HepG2 (cell line): ENCODE data around the gene OVOL2. TPM values are rescaled to one million over a fixed set of nuclear protein-coding genes. Genes with fewer than 3 reads are reported as not detected.

Source experiments
- ATAC-seq: fragments of 200-7000 bp; cut with Tn5 transposase; 3 replicates; pipeline ENCODE4 v1.9.1; 2020; ENCODE audit warnings: mild to moderate bottlenecking, moderate library complexity
- BruUV-seq: library from RNA; stranded (reverse); fragments of 400-500 nt; replicated peaks from 2 replicates; lab custom pipeline; 2021; lab: Mats Ljungman, UMichigan
- CTCF ChIA-PET: fragments of 300-600 bp; formaldehyde crosslinking; extraction: SDS; loops from one replicate; lab custom pipeline; 2021; ENCODE audit warnings: low total read pairs, inconsistent platforms, low intra/inter-chr PET ratio; lab: Yijun Ruan, JAX
- POLR2A ChIA-PET: fragments of 350-600 bp; sonication (Branson Sonifier 250); formaldehyde crosslinking; loops from one replicate; lab custom pipeline; 2020; ENCODE audit warnings: antibody characterized with exemption, inconsistent platforms; lab: Yijun Ruan, JAX
- DNase-seq: peaks from one replicate; pipeline ENCODE4 v3.0.0-alpha.2; 2015; ENCODE audit warnings: low spot score
- FAIRE-seq: peaks from 3 replicates; lab custom pipeline; 2011; peaks lifted over from hg19 to GRCh38; lab: Jason Lieb, UNC
- H2AFZ ChIP-seq: one replicate; pipeline ENCODE4 v1.6.1; 2011; ENCODE audit warnings: low read length, inconsistent platforms
- H3K27ac ChIP-seq: fragments of 300-600 bp; 3 replicates; pipeline ENCODE4 v1.8.0; 2011; ENCODE audit warnings: mixed run types, mild to moderate bottlenecking, mixed read lengths, low read length, inconsistent platforms; ENCODE audit not compliant: insufficient read depth; ENCODE audit errors: extremely low read length
- H3K27me3 ChIP-seq, 2 experiments: fragments of 200-600 bp in 1 of 2; 2 replicates in 1 of 2; 3 replicates in 1 of 2; pipeline versions ENCODE4 v1.6.0 to v1.8.0; 2011; ENCODE audit warnings: low read length in 2 of 2, mild to moderate bottlenecking in 2 of 2, moderate library complexity in 2 of 2, inconsistent platforms in 1 of 2; ENCODE audit not compliant: insufficient read depth in 2 of 2, control insufficient read depth in 1 of 2
- H3K36me3 ChIP-seq, 2 experiments: fragments of 200-600 bp in 1 of 2; replicated peaks in 1 of 2; 2 replicates in 1 of 2; 3 replicates in 1 of 2; pipeline versions ENCODE4 v1.5.1 to v1.8.0; 2011; ENCODE audit warnings: low read length in 2 of 2, inconsistent platforms in 1 of 2; ENCODE audit not compliant: insufficient read depth in 2 of 2, control insufficient read depth in 1 of 2
- H3K4me1 ChIP-seq: 2 replicates; pipeline ENCODE4 v1.5.1; 2012; ENCODE audit warnings: low read length, inconsistent platforms; ENCODE audit not compliant: insufficient read depth
- H3K4me2 ChIP-seq: 2 replicates; pipeline ENCODE4 v1.6.0; 2011; ENCODE audit warnings: low read depth, low read length, inconsistent platforms
- H3K4me3 ChIP-seq, 3 experiments: fragments of 200-600 bp in 1 of 3; sonication (generic), shearing (Covaris generic) in 1 of 3; replicated peaks in 1 of 3; 2 replicates each; pipeline ENCODE4 v1.5.1; 2011 to 2016; ENCODE audit warnings: low read length in 3 of 3, inconsistent platforms in 2 of 3, low read depth in 2 of 3, mild to moderate bottlenecking in 2 of 3, control low read depth in 1 of 3, mixed read lengths in 1 of 3; ENCODE audit not compliant: insufficient read depth in 1 of 3
- H3K79me2 ChIP-seq: one replicate; pipeline ENCODE4 v1.6.1; 2011; ENCODE audit warnings: low read length, inconsistent platforms; ENCODE audit not compliant: insufficient read depth
- H3K9ac ChIP-seq: 2 replicates; pipeline ENCODE4 v1.6.0; 2011; ENCODE audit warnings: mild to moderate bottlenecking, low read depth, low read length, inconsistent platforms; ENCODE audit not compliant: insufficient read depth
- H3K9me3 ChIP-seq: 2 replicates; pipeline ENCODE4 v1.5.1; 2012; ENCODE audit warnings: mild to moderate bottlenecking, low read length
- H4K20me1 ChIP-seq: 2 replicates; pipeline ENCODE4 v1.6.0; 2011; ENCODE audit warnings: inconsistent platforms, mild to moderate bottlenecking, low read length, moderate library complexity; ENCODE audit not compliant: insufficient read depth
- ARHGAP35 ChIP-seq: sonication (generic); formaldehyde crosslinking; IDR thresholded peaks from 2 replicates; pipeline ENCODE4 v1.9.0; 2022; ENCODE audit warnings: mild to moderate bottlenecking, inconsistent platforms, moderate library complexity, missing genetic modification reagents, borderline replicate concordance
- ATM ChIP-seq: fragments of 450-650 bp; IDR thresholded peaks from 2 replicates; pipeline ENCODE4 v1.7.1; 2017; ENCODE audit warnings: mild to moderate bottlenecking, borderline replicate concordance
- CCAR2 ChIP-seq: fragments of 200-400 bp; formaldehyde crosslinking; optimal IDR thresholded peaks from 2 replicates; pipeline ENCODE3; 2018; ENCODE audit warnings: low read depth, mild to moderate bottlenecking, low read length, moderate library complexity
- CREM ChIP-seq, 2 experiments: sonication (generic) in 1 of 2; formaldehyde crosslinking in 1 of 2; IDR thresholded peaks; 2 replicates each; pipeline versions ENCODE4 v1.4.0 to v1.6.1; 2016 to 2020; ENCODE audit warnings: antibody characterized with exemption in 1 of 2, mild to moderate bottlenecking in 1 of 2, missing genetic modification reagents in 1 of 2
- GTF2F1 ChIP-seq: fragments of 150-350 bp; IDR thresholded peaks from 2 replicates; pipeline ENCODE4 v1.6.1; 2014; ENCODE audit warnings: low read length
- MLXIP ChIP-seq: sonication (generic); formaldehyde crosslinking; IDR thresholded peaks from 2 replicates; pipeline ENCODE4 v1.9.0; 2021; ENCODE audit warnings: missing genetic modification reagents, borderline replicate concordance
- RFX1 ChIP-seq: fragments of 450-650 bp; IDR thresholded peaks from 2 replicates; pipeline ENCODE4 v1.6.1; 2017
- TBP ChIP-seq: sonication (generic); formaldehyde crosslinking; IDR thresholded peaks from 2 replicates; pipeline ENCODE4 v1.5.0; 2020; ENCODE audit warnings: missing genetic modification reagents
- ZBTB7A ChIP-seq: sonication (generic); formaldehyde crosslinking; IDR thresholded peaks from 2 replicates; pipeline ENCODE4 v1.8.0; 2022; ENCODE audit warnings: mild to moderate bottlenecking, missing genetic modification reagents
- WGBS: methylation state at CpG from one replicate; pipeline ENCODE4 v1.1.6; 2017; ENCODE audit warnings: low lambda C conversion rate; 5-methylcytosine and 5-hydroxymethylcytosine counted together
- in situ Hi-C: cut with HindIII; loops from 2 replicates; pipeline ENCODE4 v1.10.0; 2017; ENCODE audit warnings: low pct_unique_long_range_greater_than_20kb; ENCODE audit not compliant: extremely low pct_ligation_motif_present
- intact Hi-C: fragments of 100-400 bp; cut with micrococcal nuclease; formaldehyde crosslinking; loops from one replicate; pipeline ENCODE4 v1.10.0; 2022; ENCODE audit not compliant: unreplicated experiment
- polyA plus RNA-seq, 8 experiments: library from polyadenylated mRNA; depleted of rRNA in 3 of 8; stranded (reverse) in 7 of 8; unstranded in 1 of 8; fragments of >200 nt; fragmentation: Illumina TruSeq in 4 of 8; extraction: Trizol in 4 of 8; gene quantifications; 2 replicates each; pipeline versions ENCODE4 v1.2.1 to v1.2.3, GENCODE V29; 2011 to 2016; ENCODE audit warnings: low read depth in 4 of 8, missing spikeins in 1 of 8, mixed read lengths in 1 of 8; ENCODE audit not compliant: insufficient read depth in 1 of 8
- total RNA-seq, 5 experiments: library from RNA; depleted of rRNA; stranded (reverse); fragments of >200 nt; fragmentation: Illumina TruSeq; extraction: Trizol; gene quantifications; 2 replicates each; pipeline ENCODE4 v1.2.3, GENCODE V29; 2016; ENCODE audit warnings: low read depth in 1 of 5

Gene OVOL2
- total and polyA plus RNA-seq, 2 of the 13 experiments (the other 11 are each of a cell fraction or from before 2014, with no cell fraction given), result 0.20 to 0.31 TPM

GRCh38 chr20:17993546-17993945, 64.2 kb downstream of the OVOL2 start:
- 96% methylated on average over 3 of the region's 3 CpGs for WGBS
- ChIA-PET CTCF (no interaction called here), POLR2A (no interaction called here)
- H3K27me3 ChIP-seq, result peaks cover 2 to 10% of the 10 kb centered on the region in 2 experiments; a peak in 1 of 5 replicates
- FAIRE-seq (no peak), ATAC-seq (no peak)
- no peak overlapping the region for H2AFZ ChIP-seq
- no peak overlapping the region for H3K27ac ChIP-seq
- H3K9ac ChIP-seq, result no peak overlapping the region
- no peak overlapping the region for H3K4me3 ChIP-seq
- H4K20me1 ChIP-seq, result no peaks in the 10 kb centered on the region
- in situ Hi-C loops, result no loop called here
- H3K79me2 ChIP-seq, result peaks cover 3% of the 10 kb centered on the region
- H3K4me2 ChIP-seq, result no peak overlapping the region
- peaks cover 23% of the 10 kb centered on the region for H3K4me1 ChIP-seq
- TF ChIP-seq CCAR2, result no peak
- no peak for TF ChIP-seq ARHGAP35
- TF ChIP-seq ZBTB7A (CRISPR knock-in tag), result no peak
- TF ChIP-seq TBP (CRISPR knock-in tag), result no peak
- no peak for TF ChIP-seq ATM
- peak; percentile 18; the same call in 1 of the 2 replicates for TF ChIP-seq CREM (IDR thresholded peaks at IDR 0.05)
- TF ChIP-seq CREM (CRISPR knock-in tag; IDR thresholded peaks at IDR 0.05), result no peak
- TF ChIP-seq RFX1, result peak; percentile 14; the same call in 1 of the 2 replicates
- TF ChIP-seq GTF2F1, result no peak
- no peak for TF ChIP-seq MLXIP
- TF ChIP-seq, all 625 proteins: peak for 2
- no peak for DNase-seq
- intact Hi-C loops, result no loop called here
- Histone ChIP-seq H3K36me3 (peaks cover 8 to 23% of the 10 kb centered on the region in 2 experiments), H3K9me3 (no peaks in the 10 kb centered on the region)
- no TSS peak for BruUV-seq
